Fibroblast of upper back skin (primary cell): Measurements from ENCODE around the gene LCMT1.
"Not testable (repeated sequence)": the region's sequence is repeated elsewhere in the genome, so short reads cannot be mapped to it uniquely, and the experiment has no call there.

Source experiments
- DNase-seq: peaks from one replicate; pipeline ENCODE4 v3.0.0-alpha.2; 2013

Gene LCMT1

GRCh38 chr16:25151996-25152395 lies 40.5 kb downstream of the LCMT1 start:
- DNase-seq, result peak; percentile 53

- no peak for DNase-seq
These were observed 44.3 kb downstream of the LCMT1 start for GRCh38 chr16:25155553-25156460.

GRCh38 chr16:25157271-25157875 lies 45.8 kb downstream of the LCMT1 start:
- no peak for DNase-seq

- no peak for DNase-seq
These were observed 46.9 kb downstream of the LCMT1 start for GRCh38 chr16:25158401-25158800.

- no peak for DNase-seq
These were observed 50.3 kb downstream of the LCMT1 start for GRCh38 chr16:25161753-25162367.

GRCh38 chr16:25163683-25164082 lies 52.1 kb downstream of the LCMT1 start:
- DNase-seq, result no peak

GRCh38 chr16:25165284-25165683 lies 53.7 kb downstream of the LCMT1 start:
- DNase-seq, result no peak

- DNase-seq, result not testable (repeated sequence)
These were observed 56.4 kb downstream of the LCMT1 start for GRCh38 chr16:25167920-25168319.

GRCh38 chr16:25171390-25171789 lies 59.8 kb downstream of the LCMT1 start:
- no peak for DNase-seq

- DNase-seq, result no peak
These were observed 61.3 kb downstream of the LCMT1 start for GRCh38 chr16:25172831-25173230.

GRCh38 chr16:25174285-25174684 lies 62.7 kb downstream of the LCMT1 start:
- no peak for DNase-seq

GRCh38 chr16:25176136-25176535 lies 64.6 kb downstream of the LCMT1 start:
- no peak for DNase-seq

GRCh38 chr16:25177512-25177830 lies 65.9 kb downstream of the LCMT1 start:
- DNase-seq, result no peak

- DNase-seq, result no peak
These were observed 66.5 kb downstream of the LCMT1 start for GRCh38 chr16:25177831-25178688.

GRCh38 chr16:25181236-25181635 lies 69.7 kb downstream of the LCMT1 start:
- DNase-seq, result not testable (repeated sequence)

GRCh38 chr16:25184771-25185170 lies 73.2 kb downstream of the LCMT1 start:
- no peak for DNase-seq

- no peak for DNase-seq
These were observed 75.9 kb downstream of the LCMT1 start for GRCh38 chr16:25187491-25187795.

GRCh38 chr16:25189305-25189704 lies 77.8 kb downstream of the LCMT1 start:
- no peak for DNase-seq

GRCh38 chr16:25192096-25192495 lies 80.6 kb downstream of the LCMT1 start:
- DNase-seq, result peak; percentile 52

- DNase-seq, result no peak
These were observed 82.8 kb downstream of the LCMT1 start for GRCh38 chr16:25194273-25194878.

- DNase-seq, result no peak
These were observed 86.5 kb downstream of the LCMT1 start for GRCh38 chr16:25198021-25198420.

- no peak for DNase-seq
These were observed 87.9 kb downstream of the LCMT1 start for GRCh38 chr16:25199457-25199856.

GRCh38 chr16:25210758-25211157 lies 99.2 kb downstream of the LCMT1 start:
- peak; percentile 51 for DNase-seq
